Measurements from ENCODE around the gene DGKG.
A peak's percentile ranks its signal among the peaks of the same experiment; 100 is the strongest.

The DGKG gene

DNA sequence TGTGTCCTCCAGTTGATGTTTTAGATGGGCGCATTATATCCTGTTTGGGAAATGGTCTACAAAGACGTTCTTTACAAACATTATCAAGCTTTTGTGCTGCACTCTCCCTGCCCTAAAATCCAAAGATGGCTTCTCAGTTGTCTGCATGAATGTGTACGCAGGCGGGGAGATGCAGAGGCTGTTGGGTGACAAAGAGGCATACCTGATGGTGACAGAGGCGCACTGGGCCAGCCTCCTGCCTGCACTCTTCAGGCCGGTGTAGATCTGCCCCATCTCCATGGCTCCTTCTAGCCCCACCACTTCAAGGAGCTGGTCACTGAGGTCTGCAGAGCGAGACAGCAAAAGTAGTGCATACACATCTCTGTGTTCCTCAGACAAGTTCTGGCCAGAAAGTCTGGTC is 197.3 kb downstream of the DGKG start:
- TF ChIP-seq, protein P1, sequence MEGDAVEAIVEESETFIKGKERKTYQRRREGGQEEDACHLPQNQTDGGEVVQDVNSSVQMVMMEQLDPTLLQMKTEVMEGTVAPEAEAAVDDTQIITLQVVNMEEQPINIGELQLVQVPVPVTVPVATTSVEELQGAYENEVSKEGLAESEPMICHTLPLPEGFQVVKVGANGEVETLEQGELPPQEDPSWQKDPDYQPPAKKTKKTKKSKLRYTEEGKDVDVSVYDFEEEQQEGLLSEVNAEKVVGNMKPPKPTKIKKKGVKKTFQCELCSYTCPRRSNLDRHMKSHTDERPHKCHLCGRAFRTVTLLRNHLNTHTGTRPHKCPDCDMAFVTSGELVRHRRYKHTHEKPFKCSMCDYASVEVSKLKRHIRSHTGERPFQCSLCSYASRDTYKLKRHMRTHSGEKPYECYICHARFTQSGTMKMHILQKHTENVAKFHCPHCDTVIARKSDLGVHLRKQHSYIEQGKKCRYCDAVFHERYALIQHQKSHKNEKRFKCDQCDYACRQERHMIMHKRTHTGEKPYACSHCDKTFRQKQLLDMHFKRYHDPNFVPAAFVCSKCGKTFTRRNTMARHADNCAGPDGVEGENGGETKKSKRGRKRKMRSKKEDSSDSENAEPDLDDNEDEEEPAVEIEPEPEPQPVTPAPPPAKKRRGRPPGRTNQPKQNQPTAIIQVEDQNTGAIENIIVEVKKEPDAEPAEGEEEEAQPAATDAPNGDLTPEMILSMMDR (IDR thresholded peaks at IDR 0.05; ENCODE audit: insufficient read depth, low read length): no peak
- TF ChIP-seq GABPA (IDR thresholded peaks at IDR 0.05; ENCODE audit: low read depth): no peak
- TF ChIP-seq, protein P2, sequence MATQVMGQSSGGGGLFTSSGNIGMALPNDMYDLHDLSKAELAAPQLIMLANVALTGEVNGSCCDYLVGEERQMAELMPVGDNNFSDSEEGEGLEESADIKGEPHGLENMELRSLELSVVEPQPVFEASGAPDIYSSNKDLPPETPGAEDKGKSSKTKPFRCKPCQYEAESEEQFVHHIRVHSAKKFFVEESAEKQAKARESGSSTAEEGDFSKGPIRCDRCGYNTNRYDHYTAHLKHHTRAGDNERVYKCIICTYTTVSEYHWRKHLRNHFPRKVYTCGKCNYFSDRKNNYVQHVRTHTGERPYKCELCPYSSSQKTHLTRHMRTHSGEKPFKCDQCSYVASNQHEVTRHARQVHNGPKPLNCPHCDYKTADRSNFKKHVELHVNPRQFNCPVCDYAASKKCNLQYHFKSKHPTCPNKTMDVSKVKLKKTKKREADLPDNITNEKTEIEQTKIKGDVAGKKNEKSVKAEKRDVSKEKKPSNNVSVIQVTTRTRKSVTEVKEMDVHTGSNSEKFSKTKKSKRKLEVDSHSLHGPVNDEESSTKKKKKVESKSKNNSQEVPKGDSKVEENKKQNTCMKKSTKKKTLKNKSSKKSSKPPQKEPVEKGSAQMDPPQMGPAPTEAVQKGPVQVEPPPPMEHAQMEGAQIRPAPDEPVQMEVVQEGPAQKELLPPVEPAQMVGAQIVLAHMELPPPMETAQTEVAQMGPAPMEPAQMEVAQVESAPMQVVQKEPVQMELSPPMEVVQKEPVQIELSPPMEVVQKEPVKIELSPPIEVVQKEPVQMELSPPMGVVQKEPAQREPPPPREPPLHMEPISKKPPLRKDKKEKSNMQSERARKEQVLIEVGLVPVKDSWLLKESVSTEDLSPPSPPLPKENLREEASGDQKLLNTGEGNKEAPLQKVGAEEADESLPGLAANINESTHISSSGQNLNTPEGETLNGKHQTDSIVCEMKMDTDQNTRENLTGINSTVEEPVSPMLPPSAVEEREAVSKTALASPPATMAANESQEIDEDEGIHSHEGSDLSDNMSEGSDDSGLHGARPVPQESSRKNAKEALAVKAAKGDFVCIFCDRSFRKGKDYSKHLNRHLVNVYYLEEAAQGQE (IDR thresholded peaks at IDR 0.05; ENCODE audit: insufficient replicate concordance, low read depth): no peak
- TF ChIP-seq SPI1 (IDR thresholded peaks at IDR 0.05; ENCODE audit: borderline replicate concordance, low read depth): no peak
- no peak for TF ChIP-seq POLR2AphosphoS5 (IDR thresholded peaks at IDR 0.05; ENCODE audit: low read depth)
- no peak for DNase-seq (ENCODE audit: low read depth in 1 of 2, low spot score in 1 of 2)
- H3K27me3 ChIP-seq (ENCODE audit: insufficient read depth, poor library complexity, severe bottlenecking): no peaks in the 10 kb centered on the region
- H3K4me3 ChIP-seq (replicated peaks; ENCODE audit: insufficient read depth, low read length): no peak overlapping the region
- no peak overlapping the region for H3K27ac ChIP-seq (replicated peaks)

- peak; percentile 65 to 86 for DNase-seq (ENCODE audit: low read depth in 1 of 2, low spot score in 1 of 2)
- TF ChIP-seq GABPA (IDR thresholded peaks at IDR 0.05; ENCODE audit: low read depth) (no peak), SPI1 (IDR thresholded peaks at IDR 0.05; ENCODE audit: borderline replicate concordance, low read depth) (peak; percentile 95), POLR2AphosphoS5 (IDR thresholded peaks at IDR 0.05; ENCODE audit: low read depth) (peak; percentile 28; the same call in 1 of the 2 replicates)
- TF ChIP-seq, protein P1 (IDR thresholded peaks at IDR 0.05; ENCODE audit: insufficient read depth, low read length): no peak
- TF ChIP-seq, protein P2 (IDR thresholded peaks at IDR 0.05; ENCODE audit: insufficient replicate concordance, low read depth): no peak
- H3K27ac ChIP-seq (replicated peaks): peak overlapping the region; percentile 37
- no peaks in the 10 kb centered on the region for H3K27me3 ChIP-seq (ENCODE audit: insufficient read depth, poor library complexity, severe bottlenecking)
- no peak overlapping the region for H3K4me3 ChIP-seq (replicated peaks; ENCODE audit: insufficient read depth, low read length)
Measured at GRCh38 chr3:186162221-186162620, 199.8 kb downstream of the DGKG start.

DNA sequence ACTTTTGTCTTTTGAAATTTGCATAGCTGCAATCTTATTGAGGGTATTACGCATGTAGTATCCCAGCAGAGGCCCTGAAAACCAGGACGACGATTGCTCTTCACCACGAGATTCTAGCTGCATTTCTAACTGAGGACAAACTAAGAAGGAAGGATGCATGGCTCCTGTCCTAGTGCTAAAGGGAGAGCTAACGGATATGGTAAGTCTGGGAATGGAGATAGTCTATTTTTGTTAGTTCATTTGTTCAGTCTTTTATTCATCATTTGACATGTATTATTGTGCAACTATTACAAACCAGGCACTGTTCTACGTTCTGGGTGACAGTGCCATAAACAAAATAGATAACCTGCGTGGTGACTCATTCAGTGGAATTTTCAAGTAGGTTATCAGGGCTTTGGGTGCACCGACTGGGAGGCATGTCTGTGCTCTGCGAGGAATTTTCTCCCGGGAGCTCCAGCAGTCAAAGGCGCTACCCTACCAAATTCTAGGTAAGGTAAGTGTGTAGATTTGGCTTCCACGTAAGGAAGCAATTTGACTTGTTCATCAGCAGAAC is 201.3 kb downstream of the DGKG start:
- H3K27ac ChIP-seq (replicated peaks): no peak overlapping the region
- H3K4me3 ChIP-seq (replicated peaks; ENCODE audit: insufficient read depth, low read length): no peak overlapping the region
- DNase-seq (ENCODE audit: low read depth in 1 of 2, low spot score in 1 of 2): no peak
- no peak for TF ChIP-seq GABPA (IDR thresholded peaks at IDR 0.05; ENCODE audit: low read depth)
- no peak for TF ChIP-seq SPI1 (IDR thresholded peaks at IDR 0.05; ENCODE audit: borderline replicate concordance, low read depth)
- TF ChIP-seq, protein P2 (IDR thresholded peaks at IDR 0.05; ENCODE audit: insufficient replicate concordance, low read depth): no peak
- TF ChIP-seq, protein P1 (IDR thresholded peaks at IDR 0.05; ENCODE audit: insufficient read depth, low read length): no peak
- no peak for TF ChIP-seq POLR2AphosphoS5 (IDR thresholded peaks at IDR 0.05; ENCODE audit: low read depth)
- no peaks in the 10 kb centered on the region for H3K27me3 ChIP-seq (ENCODE audit: insufficient read depth, poor library complexity, severe bottlenecking)

Measured in HL-60 (cell line).